DMS79 treated with DMSO at 0.1 percent for 48 hours (cell line): ENCODE data around the gene HSPD1.

Source experiments
- DNase-seq: peaks from one replicate; lab custom pipeline; 2025; lab: John Stamatoyannopoulos, UW

Gene HSPD1

GRCh38 chr2:197499594-197500502 is at the start of gene HSPD1, which contains the start of gene HSPE1:
HSPD1 (minus strand) TSS chr2:197499840; CDS start chr2:197498848, 992 bp downstream.
HSPE1 (plus strand) TSS chr2:197500379; CDS start chr2:197500437, 58 bp downstream.
- DNase-seq: peak; percentile 96

DNA sequence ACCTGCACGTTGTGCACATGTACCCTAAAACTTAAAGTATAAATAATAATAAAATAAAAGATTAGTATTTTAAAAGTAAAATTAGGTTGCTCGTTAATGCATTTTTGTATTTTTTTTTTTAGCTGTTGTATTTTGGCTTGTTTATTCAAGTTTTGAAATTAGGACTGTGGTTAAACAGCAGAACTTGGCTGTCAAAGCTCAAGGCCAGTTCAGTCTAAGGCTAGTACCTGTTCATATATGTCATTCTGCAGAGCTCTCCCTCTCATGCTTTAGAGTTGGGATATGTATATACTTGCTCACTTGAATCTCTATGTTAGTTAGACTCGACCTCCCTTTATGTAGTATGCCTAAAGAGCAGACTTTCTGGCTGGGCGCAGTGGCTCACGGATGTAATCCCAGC is 48.9 kb upstream of the HSPD1 start:
- no peak for DNase-seq

DNA sequence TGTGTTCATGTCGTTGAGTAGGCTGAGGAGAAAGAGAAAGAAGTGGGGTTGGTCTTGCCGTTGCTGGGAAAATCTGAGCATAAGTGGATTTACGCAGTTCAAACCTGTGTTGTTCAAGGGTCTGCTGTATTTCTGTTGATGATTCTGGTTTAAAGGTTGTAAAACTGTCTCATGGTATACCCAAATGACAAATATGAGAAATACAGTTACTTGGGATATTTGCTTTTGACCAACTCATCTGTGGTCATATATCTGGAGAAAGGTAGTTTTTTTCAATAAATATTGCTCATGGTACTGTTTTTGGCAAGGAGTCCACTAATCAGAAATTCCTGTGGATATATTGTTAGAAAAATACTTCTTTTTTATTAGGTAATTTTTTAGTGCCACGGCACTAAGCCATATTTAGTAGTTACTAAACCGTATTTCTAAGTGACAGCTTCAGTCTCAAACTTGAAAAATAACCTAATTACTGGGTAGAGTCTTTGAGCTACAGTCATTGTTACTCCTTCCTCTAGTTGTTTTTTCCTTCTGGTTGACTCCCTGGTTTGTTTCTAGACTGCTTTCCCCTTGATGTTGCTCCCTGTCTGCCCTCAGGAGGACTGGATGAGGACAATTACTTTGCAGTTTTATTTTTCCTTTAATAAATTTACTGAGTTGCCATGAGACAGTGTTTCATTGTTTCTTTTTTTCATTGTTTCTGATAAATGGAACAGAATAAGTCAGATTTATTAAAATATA is 47.7 kb upstream of the HSPD1 start:
- DNase-seq: no peak

GRCh38 chr2:197543206-197543605 is 43.6 kb upstream of the HSPD1 start:
- no peak for DNase-seq

- no peak for DNase-seq
Measured at GRCh38 chr2:197539734-197540133, 40.1 kb upstream of the HSPD1 start.

DNA sequence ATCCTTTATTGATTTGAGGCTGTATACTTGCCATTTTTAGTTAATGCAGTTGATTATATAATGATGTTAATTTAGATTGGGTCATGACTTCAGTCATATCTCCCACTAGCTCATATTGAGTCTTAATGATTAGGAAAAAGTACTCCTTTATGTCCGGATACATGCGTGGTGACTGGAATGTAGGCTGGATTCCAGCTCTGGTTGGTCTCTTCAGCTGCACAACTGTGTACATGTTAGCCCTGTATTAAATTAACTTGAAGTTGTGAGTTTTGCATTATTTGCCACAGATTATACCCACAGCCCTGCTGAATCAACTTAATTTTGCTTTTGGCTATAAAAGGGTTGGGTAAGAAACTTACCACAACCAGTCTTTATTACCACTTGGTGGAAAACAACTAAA is 38.8 kb upstream of the HSPD1 start:
- no peak for DNase-seq

- no peak for DNase-seq
Measured at GRCh38 chr2:197517150-197517549, 17.5 kb upstream of the HSPD1 start.

DNA sequence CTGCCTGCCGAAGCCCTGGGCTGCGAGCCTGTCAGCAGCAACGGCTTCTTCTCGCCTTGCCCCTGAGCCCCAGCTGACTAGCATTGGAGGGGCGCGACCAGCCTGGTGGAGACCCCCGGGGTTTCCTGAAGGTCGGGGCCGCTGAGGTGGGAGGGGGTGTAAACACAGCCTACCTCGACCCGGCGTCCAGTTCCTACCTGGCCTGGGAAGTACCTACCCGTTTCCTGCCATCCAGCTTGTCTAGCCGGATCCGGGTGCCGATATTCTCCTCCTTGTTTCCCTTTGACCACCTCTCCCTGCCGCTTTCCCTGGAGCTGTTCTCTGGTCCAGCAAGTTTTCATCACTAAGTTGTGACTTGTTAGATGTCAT is 16.7 kb upstream of the HSPD1 start:
- DNase-seq: peak; percentile 36

- DNase-seq: peak; percentile 89
Measured at GRCh38 chr2:197515739-197516392, 16.2 kb upstream of the HSPD1 start, which contains the start of gene MOB4. MOB4 (plus strand) TSS chr2:197516066; CDS start chr2:197516087, 21 bp downstream.

DNA sequence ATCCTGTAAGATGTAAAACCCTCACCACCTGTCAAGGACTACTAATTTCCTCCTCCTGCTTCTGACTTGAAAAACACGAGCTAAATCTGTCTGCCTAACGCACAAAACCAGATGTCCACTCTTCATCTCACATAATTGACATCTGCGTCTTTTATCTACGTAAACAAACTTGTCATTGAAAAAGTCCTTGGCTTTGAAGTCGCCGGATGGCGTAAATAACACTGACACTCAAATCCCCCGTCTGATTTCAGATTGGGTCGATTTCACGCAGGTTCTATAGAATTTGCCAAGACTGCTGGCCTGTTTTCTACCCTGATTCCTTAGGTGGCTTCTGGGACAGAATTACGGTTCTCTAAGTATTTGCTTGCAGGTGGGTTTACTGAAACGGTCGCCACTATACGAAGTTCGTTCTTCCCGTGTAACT is 15.7 kb upstream of the HSPD1 start:
- DNase-seq: peak; percentile 61

GRCh38 chr2:197514754-197515153 is 15.1 kb upstream of the HSPD1 start:
- peak; percentile 70 for DNase-seq

DNA sequence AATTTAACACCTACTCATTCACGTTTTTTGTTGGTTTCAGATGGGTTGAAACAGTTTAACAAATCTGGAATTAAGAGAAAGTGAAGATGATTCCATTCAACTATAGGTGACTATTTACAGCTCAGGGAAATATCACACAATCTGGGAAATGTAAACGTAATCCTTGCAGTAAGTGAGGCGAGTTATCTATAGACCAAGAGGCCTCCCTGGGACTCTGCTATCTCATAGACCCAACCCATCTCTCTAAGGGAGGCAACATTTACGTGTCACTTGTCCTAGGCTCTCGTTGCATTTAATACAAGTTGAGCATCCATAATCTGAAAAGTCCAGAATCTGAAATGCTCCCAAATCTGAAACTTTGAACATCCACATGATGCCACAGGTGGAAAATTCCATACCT is 14.3 kb upstream of the HSPD1 start:
- DNase-seq: no peak

- no peak for DNase-seq
Measured at GRCh38 chr2:197506658-197507057, 7.0 kb upstream of the HSPD1 start.

DNA sequence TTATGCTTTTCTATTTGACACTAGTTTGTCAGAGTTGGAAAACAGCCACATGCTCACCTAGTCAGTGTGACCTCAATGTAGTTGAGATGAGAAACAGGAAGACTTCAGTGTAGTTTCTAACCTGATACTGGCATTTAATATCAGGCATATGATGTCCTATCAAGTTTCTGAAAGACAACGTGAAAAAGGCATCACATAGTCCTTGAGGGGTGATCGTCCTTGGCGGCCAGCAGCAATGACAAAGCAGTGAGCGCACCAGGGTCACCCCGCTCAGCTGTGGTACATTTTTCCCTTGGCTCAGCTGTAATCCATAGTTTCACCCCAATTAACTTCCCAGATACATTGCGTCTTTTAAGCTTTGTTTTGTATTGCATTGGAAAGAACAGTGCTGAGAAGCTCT is 4.9 kb upstream of the HSPD1 start:
- no peak for DNase-seq

DNA sequence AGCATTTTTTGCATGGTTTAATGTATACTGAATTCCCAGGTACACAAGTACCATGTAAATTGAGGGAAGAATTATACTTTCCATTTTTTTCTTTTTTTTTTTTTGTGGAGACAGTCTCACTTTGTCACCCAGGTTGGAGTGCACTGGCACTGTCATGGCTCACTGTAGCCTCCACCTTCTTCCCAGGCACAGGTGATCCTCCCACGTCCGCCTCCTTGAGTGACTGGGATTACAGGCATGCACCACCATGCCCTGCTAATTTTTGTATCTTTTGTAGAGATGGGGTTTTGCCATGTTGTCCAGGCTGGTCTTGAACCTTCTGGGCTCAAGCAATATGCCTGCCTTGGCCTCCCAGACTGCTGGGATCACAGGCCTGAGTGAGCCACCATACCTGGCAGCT is 4.4 kb upstream of the HSPD1 start:
- no peak for DNase-seq

DNA sequence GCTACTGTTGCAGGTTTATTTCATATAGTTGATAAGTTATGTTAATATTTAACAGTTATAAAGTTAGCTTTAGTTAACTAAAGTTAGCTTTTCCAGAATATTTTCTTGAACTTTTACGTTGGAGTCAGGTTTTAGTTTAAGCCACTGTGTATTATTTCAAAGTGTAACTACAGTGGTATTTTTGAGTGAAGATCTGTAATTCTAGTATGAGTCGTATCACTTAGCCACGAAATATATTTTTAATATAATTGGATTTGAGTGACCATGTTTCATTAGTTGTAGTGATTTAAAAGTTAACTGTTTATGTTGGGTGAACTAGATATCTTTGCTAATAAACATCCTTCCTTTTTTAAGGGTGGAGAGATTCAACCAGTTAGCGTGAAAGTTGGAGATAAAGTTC is 3.0 kb upstream of the HSPD1 start:
- DNase-seq: no peak

DNA sequence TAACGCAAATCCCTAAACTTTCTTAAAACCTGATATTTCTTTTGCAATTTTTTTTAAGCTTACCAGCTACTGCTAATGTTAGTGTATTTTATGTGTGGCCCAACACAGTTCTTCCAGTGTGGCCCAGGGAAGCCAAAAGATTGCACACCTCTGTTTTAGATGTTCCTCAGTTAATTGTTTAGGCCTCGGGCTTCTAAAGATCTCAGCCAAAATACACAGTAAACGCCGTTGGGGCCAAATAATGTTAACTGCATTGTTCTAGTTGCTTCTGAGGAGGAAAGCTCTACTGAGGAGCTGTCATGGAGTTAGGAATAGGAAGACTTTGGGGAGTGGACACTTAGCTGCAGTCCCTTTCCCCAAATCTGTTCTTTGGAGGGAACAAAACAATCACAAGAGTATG is 2.6 kb upstream of the HSPD1 start:
- no peak for DNase-seq

DNA sequence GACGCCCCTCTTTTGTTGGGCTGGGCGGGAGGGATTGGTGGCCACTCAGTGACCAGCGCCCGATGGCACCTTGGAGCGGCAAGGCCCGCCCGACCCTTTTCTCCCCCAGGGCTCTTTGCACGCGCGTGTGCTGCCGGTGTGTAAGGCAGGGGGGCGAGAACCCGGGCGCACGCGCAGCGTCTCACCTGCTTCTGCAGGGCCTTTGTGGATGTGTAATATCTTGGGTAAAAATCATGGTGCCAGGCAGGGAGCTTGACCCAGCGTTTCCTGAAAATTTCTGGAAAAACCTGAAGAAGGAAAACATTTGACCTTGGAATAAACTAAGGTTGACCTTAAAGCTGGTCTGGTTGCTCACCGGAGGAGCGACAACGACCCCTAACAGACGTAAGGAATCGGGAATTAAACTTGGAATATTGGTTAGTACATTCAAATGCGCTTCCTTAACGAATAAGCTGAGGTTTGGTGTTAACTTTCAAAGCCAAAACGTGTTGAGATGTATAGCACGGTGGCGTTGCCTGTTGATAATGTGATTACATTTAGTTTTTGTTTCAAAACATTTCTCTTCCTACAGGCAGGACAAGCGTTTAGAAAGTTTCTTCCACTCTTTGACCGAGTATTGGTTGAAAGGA is 977 bp upstream of the HSPD1 start:
- DNase-seq: no peak

GRCh38 chr2:197498937-197499593 is 575 bp downstream of the HSPD1 start:
- peak; percentile 30 for DNase-seq

DNA sequence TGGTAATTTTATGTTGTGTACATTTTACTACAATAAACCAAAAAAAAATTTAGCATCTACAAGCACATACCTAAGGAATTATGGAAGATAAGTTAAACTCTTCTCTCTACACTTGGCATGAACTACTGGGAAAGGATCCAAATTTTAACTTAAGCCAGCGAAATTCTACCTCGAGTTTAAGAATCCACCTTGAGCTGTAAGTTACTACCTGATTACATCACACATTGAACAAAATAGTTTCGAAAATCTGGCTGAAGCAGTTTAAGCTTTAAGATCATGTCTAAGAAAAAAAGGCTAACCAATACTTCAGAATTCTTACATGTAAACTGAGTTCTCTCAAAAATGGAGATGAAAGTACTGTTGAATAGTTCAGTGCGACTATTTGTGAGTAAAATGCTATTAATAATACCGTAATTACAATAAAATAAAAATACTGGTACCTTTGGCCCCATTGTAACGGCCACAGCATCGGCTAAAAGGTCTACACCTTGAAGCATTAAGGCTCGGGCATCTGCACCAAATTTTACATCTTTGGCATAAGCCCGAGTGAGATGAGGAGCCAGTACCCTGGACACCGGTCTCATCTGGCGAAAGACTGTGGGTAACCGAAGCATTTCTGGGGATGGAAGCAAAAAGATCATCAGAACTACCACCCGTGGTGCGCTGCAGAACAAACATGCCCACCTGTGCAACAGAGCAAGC is 1.3 kb downstream of the HSPD1 start:
- DNase-seq: peak; percentile 14

GRCh38 chr2:197497326-197497725 is 2.3 kb downstream of the HSPD1 start:
- no peak for DNase-seq
